Stimulated activated CD4-positive, alpha-beta T cell treated with anti-CD3 and anti-CD28 coated beads, Interleukin-15, amount 100 ng/mL, for 24 hours (primary cell): Measurements from ENCODE around the gene AMTN.
"Not testable (repeated sequence)": the region's sequence is repeated elsewhere in the genome, so short reads cannot be mapped to it uniquely, and the experiment has no call there.

Experiments used
- DNase-seq: peaks from one replicate; pipeline ENCODE4 v3.0.0-alpha.2; 2020

Gene AMTN

DNA sequence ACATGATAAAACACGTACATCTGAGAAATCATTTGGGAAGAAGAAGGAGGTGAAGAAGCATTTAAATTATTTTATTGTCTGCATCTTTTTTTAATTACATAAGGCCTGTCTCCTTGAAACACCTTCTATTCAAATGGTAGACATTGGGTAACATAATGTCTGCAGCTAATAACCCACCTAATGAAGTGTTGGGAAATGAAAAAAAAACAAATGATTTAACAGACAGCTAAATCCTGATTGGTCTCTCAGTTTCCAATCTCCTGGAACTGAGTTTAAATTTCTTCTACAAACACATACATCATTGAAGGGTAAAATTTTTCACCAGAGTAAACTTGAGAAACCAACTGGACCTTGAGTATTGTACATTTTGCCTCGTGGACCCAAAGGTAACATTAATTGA is at the start of gene AMTN:
Gene AMTN, plus strand, starts transcription at position 301 of the 400 bp plus-strand sequence. CDS start 209 bp downstream, outside the sequence.
- DNase-seq: no peak

DNA sequence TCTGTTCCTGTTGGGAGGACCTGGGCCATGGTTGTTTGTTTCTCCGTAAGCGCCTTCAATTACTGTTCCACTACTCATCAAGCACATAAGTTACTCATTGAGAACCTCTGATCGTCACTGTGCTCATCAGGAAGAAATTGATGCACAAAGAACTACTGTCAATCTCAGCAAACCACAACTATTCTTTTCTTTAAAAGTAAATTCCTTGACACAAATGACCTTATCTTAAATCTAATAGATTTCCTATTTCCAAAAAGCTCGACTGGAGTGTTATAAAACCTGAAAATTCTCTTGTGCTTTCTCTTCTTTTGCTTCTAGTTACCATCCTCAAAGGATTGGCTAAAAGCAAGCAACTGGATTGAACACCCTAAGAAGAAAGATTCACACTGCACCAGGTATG is 46.5 kb upstream of the AMTN start, which contains the start of gene MUC7:
Gene MUC7, plus strand, starts transcription at position 301 of the 400 bp plus-strand sequence. CDS start 1,825 bp downstream, outside the sequence.
- DNase-seq: no peak

DNA sequence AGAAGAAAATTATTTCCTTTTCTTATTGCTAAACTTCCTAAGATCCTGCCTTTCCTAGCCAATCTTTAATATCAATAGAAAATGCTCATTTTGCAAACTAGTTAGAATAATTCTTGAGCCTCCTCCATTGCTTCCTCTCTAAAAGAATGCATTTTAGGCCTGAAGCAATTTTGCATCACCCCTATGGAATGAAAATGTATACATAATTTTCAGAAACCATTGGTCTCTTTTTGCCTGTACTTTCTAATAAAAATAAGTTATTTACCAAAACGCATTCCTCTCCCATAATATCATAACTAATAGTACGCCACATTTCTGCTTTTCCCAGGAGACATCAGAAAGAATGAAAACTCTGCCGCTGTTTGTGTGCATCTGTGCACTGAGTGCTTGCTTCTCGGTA is 44.7 kb upstream of the AMTN start:
- no peak for DNase-seq

DNA sequence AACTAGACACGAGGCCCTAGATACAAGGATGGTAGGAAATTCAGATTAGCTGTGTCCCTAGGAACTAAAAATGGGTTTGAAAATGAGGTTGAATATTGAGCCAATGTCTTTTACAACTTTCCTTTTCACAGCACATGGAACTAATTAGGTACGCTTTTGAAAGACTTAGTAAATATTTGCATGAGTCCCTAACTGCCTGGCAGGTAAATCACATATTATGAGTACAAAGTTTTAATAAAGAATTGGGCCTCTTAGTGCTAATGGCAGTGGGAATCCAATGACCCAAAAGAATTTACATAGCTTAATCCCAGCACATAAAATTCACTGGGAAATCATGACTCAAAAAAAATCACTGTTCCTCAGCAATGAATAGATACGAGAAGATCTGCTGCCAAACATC is 29.6 kb upstream of the AMTN start:
- DNase-seq: no peak

DNA sequence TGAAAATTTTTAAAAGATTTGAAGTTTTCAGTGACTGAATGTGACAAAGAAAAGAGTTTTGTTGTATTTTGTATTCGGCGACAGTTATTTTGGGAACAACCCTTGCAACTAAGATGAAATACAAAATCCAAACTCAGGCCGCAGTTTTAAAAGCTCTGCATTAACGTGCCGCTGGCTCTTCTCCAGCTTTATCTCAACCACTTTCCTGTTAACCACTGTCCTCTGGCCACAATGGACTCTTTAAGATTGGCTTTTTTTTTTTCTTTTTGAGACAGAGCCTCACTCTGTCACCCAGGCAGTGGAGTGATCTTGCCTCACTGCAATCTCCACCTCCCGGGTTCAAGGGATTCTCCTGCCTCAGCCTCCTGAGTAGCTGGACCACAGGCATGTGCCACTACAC is 22.1 kb upstream of the AMTN start:
- no peak for DNase-seq

GRCh38 chr4:70501838-70502237 is 16.5 kb upstream of the AMTN start:
- not testable (repeated sequence) for DNase-seq

DNA sequence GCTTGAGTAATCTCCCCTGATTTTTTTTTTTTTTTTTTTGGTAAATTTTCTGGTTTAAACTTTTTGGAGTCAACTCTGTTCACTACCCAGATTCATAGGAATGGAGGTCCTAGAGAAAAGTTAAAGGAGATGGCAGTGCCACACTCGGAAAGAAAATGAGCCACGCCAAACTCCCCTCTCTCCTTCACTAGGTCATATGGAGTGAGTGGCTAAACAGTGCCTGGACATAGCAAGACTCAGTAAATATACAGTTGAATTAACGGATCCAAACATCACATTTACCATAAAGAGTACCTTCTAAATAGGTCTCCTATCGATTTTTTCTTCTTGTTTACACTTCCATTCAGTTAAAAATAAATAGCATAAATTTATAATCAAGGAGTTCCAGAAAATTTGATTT is 13.6 kb upstream of the AMTN start:
- no peak for DNase-seq

DNA sequence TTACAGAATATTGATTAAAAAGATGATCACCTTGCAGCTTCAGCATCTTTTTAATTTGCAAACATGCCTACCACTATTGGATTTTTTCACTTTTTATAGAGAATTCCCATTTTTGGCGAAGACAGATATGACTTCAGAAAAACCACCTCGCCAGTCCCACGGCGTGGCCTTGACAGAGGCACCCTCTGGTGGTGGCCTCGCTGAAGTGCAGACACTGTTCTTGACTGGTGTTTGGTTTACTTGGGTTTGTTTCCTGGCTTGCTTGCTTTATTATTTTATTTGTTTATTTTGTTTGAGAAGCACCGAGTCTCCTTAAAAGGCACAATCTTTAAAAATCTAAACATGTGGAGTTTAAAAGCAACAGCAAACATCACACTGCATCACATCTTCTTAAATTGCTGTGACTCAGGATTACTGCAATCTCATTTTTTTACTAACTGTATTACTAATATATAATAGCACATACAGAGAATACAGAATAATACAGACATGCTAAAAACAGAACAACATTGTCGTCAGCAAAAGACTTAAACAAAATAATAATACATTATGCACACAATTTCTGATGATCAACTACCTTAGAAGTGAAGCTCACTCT is 13.1 kb upstream of the AMTN start:
- DNase-seq: peak; percentile 65

- no peak for DNase-seq
Observed at GRCh38 chr4:70508801-70509200, 9.6 kb upstream of the AMTN start.

DNA sequence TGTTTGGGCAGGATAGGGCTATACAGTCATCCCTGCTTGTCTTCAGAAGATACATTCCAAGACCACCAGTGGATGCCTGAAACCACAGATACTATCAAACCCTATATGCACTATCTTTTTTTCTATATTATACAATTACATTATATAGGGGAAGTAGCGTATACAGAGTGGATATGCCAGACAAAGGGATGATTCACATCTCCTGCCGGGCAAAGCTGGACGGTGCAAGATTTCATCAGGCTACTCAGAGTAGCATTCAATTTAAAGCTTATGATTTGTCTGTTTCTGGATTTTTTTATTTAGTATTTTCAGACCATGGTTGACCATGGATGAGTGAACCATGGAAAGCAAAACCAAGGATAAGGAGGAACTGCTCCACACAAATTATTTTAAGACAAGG is 7.0 kb upstream of the AMTN start:
- DNase-seq: no peak

GRCh38 chr4:70515367-70516250 is 2.8 kb upstream of the AMTN start:
- no peak for DNase-seq

DNA sequence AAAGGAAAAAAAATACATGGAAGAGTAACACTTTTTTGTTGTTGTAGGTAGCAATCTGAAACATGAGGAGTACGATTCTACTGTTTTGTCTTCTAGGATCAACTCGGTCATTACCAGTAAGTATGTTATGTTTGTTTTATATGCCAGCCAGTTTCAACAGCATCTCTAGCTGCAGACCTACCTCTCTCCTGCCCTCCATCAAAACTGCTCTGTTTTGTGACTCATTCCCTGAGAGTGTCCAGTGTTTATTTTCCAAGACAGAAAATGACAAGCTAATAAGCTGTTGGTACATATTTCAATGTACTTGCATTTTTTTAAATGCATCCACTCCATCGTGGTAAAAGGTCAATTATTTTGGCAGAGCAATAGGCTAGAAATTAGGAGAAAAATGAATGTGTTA is 347 bp downstream of the AMTN start:
- no peak for DNase-seq

DNA sequence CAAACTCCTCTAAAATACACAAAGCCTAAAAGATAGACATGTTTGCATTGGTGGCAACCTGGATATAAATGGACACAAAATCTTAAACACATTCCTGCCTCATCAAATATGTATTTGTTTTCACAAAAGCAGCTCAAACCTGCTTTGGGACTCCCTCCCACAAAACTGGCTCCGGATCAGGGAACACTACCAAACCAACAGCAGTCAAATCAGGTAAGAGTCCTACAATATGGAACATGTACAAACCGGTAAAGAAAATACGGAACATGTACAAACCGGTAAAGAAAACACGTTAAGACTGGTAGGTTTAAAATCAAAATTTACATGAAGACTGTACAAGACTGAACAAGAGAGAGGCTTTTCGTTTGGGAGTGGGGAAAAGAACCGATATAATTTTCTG is 4.3 kb downstream of the AMTN start:
- DNase-seq: no peak

- DNase-seq: no peak
Observed at GRCh38 chr4:70530997-70531396, 12.6 kb downstream of the AMTN start.

DNA sequence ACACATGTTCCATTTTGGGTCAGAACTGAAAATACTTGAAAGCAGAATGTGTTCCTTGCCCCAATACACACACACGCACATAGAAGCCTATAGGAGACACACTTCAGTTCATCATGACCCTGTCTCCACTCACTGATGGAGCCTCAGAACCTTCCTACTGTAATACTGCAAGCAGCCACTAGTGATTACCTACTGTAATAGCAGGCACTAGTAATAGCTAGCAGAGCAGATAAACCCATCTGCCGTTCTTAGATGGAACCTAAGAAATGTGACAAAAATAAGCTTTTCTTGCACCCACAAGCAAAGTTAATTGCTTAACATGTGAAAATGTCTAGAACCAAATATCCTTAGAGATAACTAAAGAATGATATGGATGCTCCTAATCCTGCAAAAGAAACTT is 13.6 kb downstream of the AMTN start:
- DNase-seq: no peak

DNA sequence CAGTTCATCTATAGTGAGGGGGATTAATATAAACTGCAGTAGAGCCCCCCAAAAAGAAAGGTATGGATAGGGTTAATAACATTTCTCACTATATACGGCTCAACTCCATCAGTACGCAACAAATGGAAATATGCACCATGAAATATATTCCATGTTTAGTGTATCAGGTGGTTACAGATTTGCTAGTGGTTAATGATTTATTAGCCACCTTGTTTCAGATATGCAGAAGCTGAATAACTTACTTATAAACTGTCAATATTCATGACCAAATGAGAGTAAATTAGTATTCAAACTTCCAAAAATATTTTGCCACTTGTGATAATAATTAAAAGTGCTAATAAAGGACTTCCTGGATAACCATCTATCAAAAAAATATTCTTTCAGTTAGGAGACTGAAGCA is 14.8 kb downstream of the AMTN start:
- no peak for DNase-seq

GRCh38 chr4:70533791-70534190 is 15.4 kb downstream of the AMTN start:
- no peak for DNase-seq

DNA sequence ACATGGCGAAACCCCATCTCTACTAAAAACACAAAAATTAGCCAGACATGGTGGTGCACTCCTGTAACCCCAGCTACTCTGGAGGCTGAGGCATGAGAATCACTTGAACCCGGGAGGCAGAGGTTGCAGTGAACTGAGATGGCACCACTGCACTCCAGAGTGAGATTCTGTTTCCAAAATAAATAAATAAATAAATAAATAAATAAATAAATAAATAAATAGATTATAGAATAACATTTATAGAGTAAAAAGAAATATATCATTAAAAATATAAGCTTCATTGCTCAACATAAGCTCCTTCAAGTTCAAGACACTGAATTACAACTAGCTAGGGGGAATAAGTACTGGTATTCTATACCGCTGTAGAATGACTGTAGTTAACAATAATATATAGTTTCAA is 16.5 kb downstream of the AMTN start:
- not testable (repeated sequence) for DNase-seq

GRCh38 chr4:70538869-70539268 is 20.5 kb downstream of the AMTN start:
- DNase-seq: no peak

- no peak for DNase-seq
Observed at GRCh38 chr4:70544279-70544868, 26.0 kb downstream of the AMTN start.

GRCh38 chr4:70556856-70557255 is 38.5 kb downstream of the AMTN start:
- DNase-seq: no peak

GRCh38 chr4:70559211-70559830 is 41.0 kb downstream of the AMTN start:
- DNase-seq: peak; percentile 49

DNA sequence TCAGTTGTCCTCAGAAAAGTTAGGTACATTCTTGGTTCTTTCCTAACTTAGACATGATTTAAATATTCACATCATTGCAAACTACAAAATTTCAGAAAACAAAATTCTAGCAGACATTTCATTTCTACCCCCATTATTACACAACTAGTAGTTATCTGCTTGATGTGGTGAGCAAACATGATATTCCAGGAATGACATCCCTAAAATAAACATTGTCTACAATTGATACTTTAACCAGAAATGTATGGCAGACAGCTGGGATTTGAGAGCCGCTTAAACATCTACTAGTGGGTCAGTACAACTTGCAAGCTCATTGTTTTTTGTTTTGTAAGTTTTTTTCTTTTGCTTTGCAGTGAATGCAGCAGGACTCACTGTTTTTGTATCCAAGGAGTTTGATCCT is 41.6 kb downstream of the AMTN start:
- DNase-seq: no peak

DNA sequence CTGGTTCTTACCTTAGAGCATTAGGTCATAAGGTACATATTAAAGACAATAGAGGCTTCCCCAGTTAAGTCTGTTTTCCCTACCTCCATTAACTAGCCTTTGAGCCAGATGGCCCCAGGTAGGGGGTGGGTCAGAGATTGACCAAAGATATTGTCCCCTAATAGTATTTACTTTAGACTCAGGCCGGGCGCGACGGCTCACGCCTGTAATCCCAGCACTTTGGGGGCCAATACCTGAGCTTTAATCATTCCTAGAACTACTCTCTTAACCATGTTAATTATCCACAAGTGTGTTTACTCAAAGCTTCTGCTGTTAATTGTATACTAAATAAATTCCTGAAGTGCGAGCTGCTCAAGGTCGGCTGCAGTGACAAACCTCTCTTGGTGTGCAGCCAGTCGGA is 45.7 kb downstream of the AMTN start:
- DNase-seq: no peak
